ENCODE data around the gene CDCP1. TPM values are rescaled to one million over a fixed set of nuclear protein-coding genes. Genes with fewer than 3 reads are reported as not detected.
A peak's percentile ranks its signal among the peaks of the same experiment; 100 is the strongest.

Gene CDCP1
- total RNA-seq, 1 donor from 2014 or later: 53.5 TPM

DNA sequence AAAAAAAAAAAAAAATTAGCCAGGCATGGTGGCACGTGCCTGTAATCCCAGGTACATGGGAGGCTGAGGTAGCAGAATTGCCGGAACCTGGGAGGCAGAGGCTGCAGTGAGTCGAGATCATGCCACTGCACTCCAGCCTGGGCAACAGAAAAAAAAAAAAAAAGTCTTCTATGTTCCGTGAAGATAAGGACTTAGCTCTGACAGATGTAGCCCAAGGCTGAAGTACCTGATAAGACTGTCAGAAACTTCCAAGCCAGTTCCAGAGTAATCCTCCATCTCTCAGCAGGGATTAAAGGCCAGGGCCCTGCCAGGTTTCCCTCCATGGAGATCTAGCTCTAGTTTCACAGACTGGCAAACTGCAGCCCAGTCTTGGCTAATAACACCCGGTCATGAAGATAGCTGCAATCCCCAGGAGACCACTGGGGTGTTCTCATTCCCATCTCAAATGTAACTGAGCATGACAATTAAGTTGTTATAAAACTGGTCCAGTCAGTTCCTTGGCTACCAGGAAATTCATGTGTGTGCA is 8.5 kb downstream of the CDCP1 start:
- TF ChIP-seq, protein P1, sequence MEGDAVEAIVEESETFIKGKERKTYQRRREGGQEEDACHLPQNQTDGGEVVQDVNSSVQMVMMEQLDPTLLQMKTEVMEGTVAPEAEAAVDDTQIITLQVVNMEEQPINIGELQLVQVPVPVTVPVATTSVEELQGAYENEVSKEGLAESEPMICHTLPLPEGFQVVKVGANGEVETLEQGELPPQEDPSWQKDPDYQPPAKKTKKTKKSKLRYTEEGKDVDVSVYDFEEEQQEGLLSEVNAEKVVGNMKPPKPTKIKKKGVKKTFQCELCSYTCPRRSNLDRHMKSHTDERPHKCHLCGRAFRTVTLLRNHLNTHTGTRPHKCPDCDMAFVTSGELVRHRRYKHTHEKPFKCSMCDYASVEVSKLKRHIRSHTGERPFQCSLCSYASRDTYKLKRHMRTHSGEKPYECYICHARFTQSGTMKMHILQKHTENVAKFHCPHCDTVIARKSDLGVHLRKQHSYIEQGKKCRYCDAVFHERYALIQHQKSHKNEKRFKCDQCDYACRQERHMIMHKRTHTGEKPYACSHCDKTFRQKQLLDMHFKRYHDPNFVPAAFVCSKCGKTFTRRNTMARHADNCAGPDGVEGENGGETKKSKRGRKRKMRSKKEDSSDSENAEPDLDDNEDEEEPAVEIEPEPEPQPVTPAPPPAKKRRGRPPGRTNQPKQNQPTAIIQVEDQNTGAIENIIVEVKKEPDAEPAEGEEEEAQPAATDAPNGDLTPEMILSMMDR (conservative IDR thresholded peaks at IDR 0.05; ENCODE audit: low read depth, low read length): peak; percentile 3
- DNase-seq (ENCODE audit: low read depth): no peak
- H3K4me3 ChIP-seq (ENCODE audit: low read depth, low read length): no peak overlapping the region

DNA sequence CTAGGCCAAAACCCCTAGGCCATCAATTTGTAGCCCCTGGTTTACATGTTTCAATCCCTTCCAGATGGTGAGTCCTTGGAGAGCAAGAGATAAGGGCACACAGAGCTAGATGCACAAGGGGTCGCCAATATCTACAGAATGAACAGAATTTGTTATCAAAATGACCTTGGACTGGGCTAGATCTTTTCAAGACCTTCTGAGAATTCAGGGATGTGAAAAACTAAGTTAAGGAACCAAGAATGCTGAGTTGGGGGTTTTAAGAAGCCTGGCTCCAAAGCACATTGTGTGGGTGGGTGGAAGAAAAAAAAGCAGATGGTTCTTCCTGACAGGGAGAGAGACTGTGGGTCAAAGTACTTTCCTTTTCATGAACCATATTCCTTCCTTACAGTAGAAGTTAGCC is 10.2 kb downstream of the CDCP1 start:
- no peak for DNase-seq (ENCODE audit: low read depth)
- H3K4me3 ChIP-seq (ENCODE audit: low read depth, low read length): no peak overlapping the region
- TF ChIP-seq, protein P1 (conservative IDR thresholded peaks at IDR 0.05; ENCODE audit: low read depth, low read length): no peak

DNA sequence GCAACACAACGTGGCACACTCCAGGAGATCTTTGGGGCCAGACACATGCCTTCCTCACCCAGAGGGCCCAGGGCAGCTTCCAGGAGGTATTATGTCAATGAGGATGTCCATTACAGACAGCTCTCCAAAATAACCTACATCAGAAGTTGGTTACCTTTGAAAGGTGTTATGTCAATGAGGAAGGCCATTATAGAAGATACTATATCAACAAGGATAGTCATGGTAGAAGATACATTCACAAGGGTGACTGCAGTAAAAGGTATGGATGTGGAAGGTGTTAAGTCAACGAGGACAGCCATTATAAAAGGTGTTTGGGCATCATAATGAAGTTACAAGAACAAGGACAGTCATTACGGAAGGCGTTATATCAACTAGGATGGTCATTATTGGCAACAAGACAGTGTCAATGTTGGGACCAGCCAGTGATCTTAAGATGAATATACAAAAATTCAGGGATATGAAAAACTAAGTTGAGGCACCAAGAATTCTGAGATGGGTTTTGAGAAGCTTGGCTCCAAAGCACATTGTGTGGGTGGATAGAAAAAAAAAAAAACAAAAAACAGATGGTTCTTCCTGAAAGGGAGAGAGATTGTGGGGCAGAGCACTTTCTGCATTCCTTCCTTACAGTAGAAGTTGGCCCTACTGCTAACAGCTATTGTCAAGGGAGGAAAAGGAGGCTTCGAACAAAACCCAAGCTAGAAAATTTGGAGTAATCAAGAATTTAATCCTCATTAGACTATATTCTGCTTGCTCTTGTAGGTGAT is 11.2 kb downstream of the CDCP1 start:
- no peak for DNase-seq (ENCODE audit: low read depth)
- TF ChIP-seq, protein P1 (conservative IDR thresholded peaks at IDR 0.05; ENCODE audit: low read depth, low read length): no peak
- H3K4me3 ChIP-seq (ENCODE audit: low read depth, low read length): no peak overlapping the region

DNA sequence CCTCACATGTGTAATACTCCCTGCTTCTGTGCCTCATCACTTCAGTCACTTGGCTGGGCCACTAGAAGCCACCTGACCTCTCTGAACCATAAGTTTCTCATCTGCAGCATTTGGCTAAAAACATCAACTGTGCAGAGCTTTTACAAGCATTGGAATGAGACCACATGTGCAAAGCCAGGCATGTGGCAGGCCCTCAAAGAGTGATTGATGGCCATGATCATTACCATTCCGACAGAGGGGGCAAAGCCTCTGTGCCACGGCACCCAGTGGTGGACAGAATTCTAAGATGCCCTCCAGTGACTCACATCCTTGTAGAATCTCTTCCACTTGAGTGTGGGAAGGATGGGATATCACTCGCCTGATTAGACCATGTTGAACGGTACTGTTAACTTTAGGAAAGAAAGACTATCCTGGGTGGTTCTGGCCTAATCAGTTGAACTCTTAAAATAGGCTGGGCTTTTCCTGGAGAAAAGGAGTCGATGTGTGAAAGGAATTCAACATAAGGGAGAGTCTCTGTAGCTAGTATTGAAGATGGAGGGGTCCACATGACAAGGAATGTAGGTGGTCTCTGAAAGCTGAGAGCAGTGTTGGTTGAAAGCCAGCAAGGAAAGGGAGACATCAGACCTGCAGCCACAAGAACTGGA is 13.5 kb downstream of the CDCP1 start:
- DNase-seq (ENCODE audit: low read depth): no peak
- no peak overlapping the region for H3K4me3 ChIP-seq (ENCODE audit: low read depth, low read length)
- TF ChIP-seq, protein P1 (conservative IDR thresholded peaks at IDR 0.05; ENCODE audit: low read depth, low read length): no peak

DNA sequence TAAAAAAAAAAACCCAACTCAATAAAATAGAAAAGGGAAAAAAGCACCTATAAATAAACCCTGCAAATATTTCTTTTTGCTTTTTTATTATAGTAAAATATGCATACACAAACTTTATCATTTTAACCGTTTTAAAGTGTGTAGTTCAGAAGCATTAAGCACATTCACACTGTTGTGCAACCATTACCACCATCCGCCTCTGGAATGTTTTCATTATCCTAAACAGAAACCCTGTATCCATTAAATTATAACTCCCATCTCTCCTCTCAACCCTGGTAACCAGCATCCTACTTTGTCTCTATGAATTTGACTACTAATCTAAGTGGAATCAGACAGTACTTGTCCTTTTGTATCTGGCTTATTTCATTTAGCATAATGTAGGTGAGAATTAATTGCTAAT is 15.0 kb downstream of the CDCP1 start:
- TF ChIP-seq, protein P1 (conservative IDR thresholded peaks at IDR 0.05; ENCODE audit: low read depth, low read length): no peak
- DNase-seq (ENCODE audit: low read depth): no peak
- no peak overlapping the region for H3K4me3 ChIP-seq (ENCODE audit: low read depth, low read length)

DNA sequence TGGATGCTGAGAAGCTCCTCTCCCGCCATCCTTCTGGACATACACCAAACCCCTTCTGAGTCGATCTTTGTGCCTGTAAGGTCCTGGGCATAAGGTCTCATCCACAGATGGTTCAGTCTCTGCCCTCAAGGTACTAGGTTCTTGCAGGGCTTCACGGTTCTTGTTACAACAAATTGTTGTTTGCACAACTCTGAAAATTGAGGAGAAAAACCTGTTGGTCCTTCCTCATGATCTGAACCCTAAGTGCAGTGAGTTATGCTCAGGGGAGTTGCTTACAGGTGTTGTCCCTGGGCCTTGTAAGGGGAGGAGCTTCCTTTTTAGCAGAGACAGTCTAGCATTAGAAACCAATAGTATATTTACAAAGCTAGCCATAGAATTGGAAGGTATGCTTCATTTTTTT is 15.7 kb downstream of the CDCP1 start:
- no peak for DNase-seq (ENCODE audit: low read depth)
- TF ChIP-seq, protein P1 (conservative IDR thresholded peaks at IDR 0.05; ENCODE audit: low read depth, low read length): no peak
- H3K4me3 ChIP-seq (ENCODE audit: low read depth, low read length): no peak overlapping the region
